Measurements from ENCODE around the gene SRSF7.

DNA sequence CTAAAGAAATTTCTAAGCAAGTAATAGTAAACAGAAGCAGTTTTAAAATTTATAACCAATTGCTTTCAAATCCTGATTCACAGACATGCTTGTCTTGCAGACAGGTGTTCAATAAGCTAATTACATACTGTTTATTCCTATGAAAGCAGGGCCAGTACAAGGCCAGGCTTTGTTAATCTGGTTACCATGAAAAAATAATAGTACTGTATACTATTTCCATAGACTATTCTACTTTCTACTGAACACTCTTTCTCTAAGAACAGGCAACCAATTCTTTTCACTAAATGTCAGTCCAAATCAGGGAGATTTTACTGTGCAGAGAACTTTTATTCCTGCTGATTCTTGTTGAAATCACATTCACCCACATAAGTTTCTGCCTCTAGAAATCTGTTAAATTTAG is 2.9 kb upstream of the SRSF7 start:
- TF ChIP-seq TCF4 (CRISPR knock-in tag; IDR thresholded peaks at IDR 0.05; ENCODE audit: borderline replicate concordance): no peak
- TF ChIP-seq RARB (CRISPR knock-in tag; IDR thresholded peaks at IDR 0.05): no peak
- TF ChIP-seq, protein P1, sequence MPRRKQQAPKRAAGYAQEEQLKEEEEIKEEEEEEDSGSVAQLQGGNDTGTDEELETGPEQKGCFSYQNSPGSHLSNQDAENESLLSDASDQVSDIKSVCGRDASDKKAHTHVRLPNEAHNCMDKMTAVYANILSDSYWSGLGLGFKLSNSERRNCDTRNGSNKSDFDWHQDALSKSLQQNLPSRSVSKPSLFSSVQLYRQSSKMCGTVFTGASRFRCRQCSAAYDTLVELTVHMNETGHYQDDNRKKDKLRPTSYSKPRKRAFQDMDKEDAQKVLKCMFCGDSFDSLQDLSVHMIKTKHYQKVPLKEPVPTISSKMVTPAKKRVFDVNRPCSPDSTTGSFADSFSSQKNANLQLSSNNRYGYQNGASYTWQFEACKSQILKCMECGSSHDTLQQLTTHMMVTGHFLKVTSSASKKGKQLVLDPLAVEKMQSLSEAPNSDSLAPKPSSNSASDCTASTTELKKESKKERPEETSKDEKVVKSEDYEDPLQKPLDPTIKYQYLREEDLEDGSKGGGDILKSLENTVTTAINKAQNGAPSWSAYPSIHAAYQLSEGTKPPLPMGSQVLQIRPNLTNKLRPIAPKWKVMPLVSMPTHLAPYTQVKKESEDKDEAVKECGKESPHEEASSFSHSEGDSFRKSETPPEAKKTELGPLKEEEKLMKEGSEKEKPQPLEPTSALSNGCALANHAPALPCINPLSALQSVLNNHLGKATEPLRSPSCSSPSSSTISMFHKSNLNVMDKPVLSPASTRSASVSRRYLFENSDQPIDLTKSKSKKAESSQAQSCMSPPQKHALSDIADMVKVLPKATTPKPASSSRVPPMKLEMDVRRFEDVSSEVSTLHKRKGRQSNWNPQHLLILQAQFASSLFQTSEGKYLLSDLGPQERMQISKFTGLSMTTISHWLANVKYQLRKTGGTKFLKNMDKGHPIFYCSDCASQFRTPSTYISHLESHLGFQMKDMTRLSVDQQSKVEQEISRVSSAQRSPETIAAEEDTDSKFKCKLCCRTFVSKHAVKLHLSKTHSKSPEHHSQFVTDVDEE (CRISPR knock-in tag; IDR thresholded peaks at IDR 0.05): no peak
- TF ChIP-seq ARNTL (CRISPR knock-in tag; IDR thresholded peaks at IDR 0.05; ENCODE audit: borderline replicate concordance, low read depth): no peak
- no peak for TF ChIP-seq ZC3H10 (CRISPR knock-in tag; IDR thresholded peaks at IDR 0.05)
- no peak for TF ChIP-seq CSDC2 (CRISPR knock-in tag; IDR thresholded peaks at IDR 0.05)
- TF ChIP-seq, protein P2, sequence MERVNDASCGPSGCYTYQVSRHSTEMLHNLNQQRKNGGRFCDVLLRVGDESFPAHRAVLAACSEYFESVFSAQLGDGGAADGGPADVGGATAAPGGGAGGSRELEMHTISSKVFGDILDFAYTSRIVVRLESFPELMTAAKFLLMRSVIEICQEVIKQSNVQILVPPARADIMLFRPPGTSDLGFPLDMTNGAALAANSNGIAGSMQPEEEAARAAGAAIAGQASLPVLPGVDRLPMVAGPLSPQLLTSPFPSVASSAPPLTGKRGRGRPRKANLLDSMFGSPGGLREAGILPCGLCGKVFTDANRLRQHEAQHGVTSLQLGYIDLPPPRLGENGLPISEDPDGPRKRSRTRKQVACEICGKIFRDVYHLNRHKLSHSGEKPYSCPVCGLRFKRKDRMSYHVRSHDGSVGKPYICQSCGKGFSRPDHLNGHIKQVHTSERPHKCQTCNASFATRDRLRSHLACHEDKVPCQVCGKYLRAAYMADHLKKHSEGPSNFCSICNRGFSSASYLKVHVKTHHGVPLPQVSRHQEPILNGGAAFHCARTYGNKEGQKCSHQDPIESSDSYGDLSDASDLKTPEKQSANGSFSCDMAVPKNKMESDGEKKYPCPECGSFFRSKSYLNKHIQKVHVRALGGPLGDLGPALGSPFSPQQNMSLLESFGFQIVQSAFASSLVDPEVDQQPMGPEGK (CRISPR knock-in tag; IDR thresholded peaks at IDR 0.05; ENCODE audit: borderline replicate concordance): no peak
- no peak for TF ChIP-seq ZNF8 (CRISPR knock-in tag; IDR thresholded peaks at IDR 0.05)
- TF ChIP-seq SNAI2 (CRISPR knock-in tag; IDR thresholded peaks at IDR 0.05): no peak
- no peak for TF ChIP-seq ESRRG (CRISPR knock-in tag; IDR thresholded peaks at IDR 0.05)

All from SK-N-SH treated with all-trans-retinoic acid at 6 μM for 48 hours (cell line).